ENCODE results near the gene GAS2.

DNA sequence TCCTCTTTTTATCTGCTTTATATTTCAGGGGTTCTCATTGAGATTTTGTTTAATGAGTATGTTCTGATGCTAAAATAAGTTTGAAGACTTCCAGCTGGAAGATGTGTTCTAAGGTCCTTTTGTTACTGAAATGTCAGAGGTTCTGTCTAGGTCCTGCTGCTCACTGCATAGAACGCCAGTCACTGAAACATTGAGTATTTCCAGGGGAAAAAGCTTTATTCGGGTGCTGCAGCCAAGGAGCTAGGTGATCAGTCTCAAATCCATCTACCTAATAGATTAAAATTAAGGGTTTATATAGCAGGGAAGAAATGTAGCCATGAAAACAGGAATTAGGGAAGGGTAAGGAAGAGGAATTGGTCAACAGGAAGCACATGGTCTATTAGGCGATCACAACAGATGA is 143.5 kb downstream of the GAS2 start:
- TF ChIP-seq, protein P1, sequence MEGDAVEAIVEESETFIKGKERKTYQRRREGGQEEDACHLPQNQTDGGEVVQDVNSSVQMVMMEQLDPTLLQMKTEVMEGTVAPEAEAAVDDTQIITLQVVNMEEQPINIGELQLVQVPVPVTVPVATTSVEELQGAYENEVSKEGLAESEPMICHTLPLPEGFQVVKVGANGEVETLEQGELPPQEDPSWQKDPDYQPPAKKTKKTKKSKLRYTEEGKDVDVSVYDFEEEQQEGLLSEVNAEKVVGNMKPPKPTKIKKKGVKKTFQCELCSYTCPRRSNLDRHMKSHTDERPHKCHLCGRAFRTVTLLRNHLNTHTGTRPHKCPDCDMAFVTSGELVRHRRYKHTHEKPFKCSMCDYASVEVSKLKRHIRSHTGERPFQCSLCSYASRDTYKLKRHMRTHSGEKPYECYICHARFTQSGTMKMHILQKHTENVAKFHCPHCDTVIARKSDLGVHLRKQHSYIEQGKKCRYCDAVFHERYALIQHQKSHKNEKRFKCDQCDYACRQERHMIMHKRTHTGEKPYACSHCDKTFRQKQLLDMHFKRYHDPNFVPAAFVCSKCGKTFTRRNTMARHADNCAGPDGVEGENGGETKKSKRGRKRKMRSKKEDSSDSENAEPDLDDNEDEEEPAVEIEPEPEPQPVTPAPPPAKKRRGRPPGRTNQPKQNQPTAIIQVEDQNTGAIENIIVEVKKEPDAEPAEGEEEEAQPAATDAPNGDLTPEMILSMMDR (conservative IDR thresholded peaks at IDR 0.05 in 1 of 2, IDR thresholded peaks at IDR 0.05 in 1 of 2; ENCODE audit: low read depth in 1 of 2, low read length in 2 of 2), result no peak
- no peak for TF ChIP-seq EZH2 (IDR thresholded peaks at IDR 0.05; ENCODE audit: low read length, missing control alignments)

All from fibroblast of lung (primary cell).